ENCODE measurements around the gene FLNB. TPM values are rescaled to one million over a fixed set of nuclear protein-coding genes. Genes with fewer than 3 reads are reported as not detected.
A peak's percentile ranks its signal among the peaks of the same experiment; 100 is the strongest.

The FLNB gene
- total RNA-seq, 1 donor from 2014 or later = 52.8 TPM

GRCh38 chr3:58216496-58217195, 208.4 kb downstream of the FLNB start:
- no peak for ATAC-seq

GRCh38 chr3:58217209-58217811, 209.1 kb downstream of the FLNB start:
- ATAC-seq = peak; percentile 92

More at GRCh38 chr3:58216496-58217195, 208.4 kb downstream of the FLNB start:
- peak; percentile 35 for DNase-seq (ENCODE audit: low spot score)

GRCh38 chr3:58218904-58219303, 210.7 kb downstream of the FLNB start:
- no peak for DNase-seq (ENCODE audit: low spot score)
- ATAC-seq = no peak

More at GRCh38 chr3:58217209-58217811, 209.1 kb downstream of the FLNB start:
- DNase-seq (ENCODE audit: low spot score) = peak; percentile 89

Other genes starting within 250 kb of the FLNB start
- 33.0 TPM for gene DNASE1L3, start 202.6 kb downstream of the FLNB start, total RNA-seq
- gene ABHD6, start 229.4 kb downstream of the FLNB start, total RNA-seq = 56.2 TPM